SK-MEL-5 (cell line): ENCODE data around the gene LIPH. TPM values are rescaled to one million over a fixed set of nuclear protein-coding genes. Genes with fewer than 3 reads are reported as not detected.
A peak's percentile ranks its signal among the peaks of the same experiment; 100 is the strongest.

Experiments
- DNase-seq: peaks from one replicate; pipeline ENCODE4 v3.0.0-alpha.2; 2016; ENCODE audit warnings: low read depth, low spot score
- in situ Hi-C: cut with HindIII; loops from 2 replicates; pipeline ENCODE4 v1.10.0; 2016; ENCODE audit warnings: low sequenced_read_pairs, high pct_unique_total_duplicates, low pct_unique_long_range_greater_than_20kb
- total RNA-seq: library from RNA; depleted of rRNA; stranded (reverse); fragments of >200 nt; shearing (Covaris generic); gene quantifications from 2 replicates; pipeline ENCODE4 v1.2.3, GENCODE V29; 2014; rRNA removed

LIPH gene
- total RNA-seq, 1 experiment from 2014 or later, result not detected

DNA sequence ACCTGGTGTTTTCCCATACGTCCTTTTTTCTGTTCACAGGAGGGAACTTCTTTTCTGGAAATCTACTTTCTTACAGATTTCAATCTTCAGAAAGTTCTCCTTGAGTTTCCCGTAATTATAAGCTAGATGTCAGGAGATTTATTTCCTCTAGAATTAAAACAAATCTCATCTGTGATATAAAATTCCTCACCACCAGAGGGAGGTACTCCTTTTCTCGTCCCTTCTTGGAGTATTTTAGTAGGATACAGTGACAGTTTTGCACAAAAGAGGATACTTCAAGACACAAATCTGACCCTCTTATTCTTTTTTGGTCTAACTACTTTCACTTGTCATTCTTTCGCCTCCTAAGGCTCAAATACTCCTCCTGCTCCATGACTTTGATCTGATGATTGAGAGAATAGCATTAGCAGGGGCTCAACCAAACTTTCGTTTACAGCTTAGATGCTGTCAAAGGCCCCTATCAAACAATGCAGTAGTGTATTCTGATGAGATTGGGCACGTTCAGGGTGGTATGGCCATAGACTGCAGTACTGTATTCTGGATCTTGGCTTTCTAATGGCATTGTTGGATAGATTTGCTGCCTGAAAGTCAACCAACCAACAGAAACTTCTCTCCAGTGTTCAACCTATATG is 91.6 kb downstream of the LIPH start:
- in situ Hi-C loops, result no loop called here
- DNase-seq, result peak; percentile 64

DNA sequence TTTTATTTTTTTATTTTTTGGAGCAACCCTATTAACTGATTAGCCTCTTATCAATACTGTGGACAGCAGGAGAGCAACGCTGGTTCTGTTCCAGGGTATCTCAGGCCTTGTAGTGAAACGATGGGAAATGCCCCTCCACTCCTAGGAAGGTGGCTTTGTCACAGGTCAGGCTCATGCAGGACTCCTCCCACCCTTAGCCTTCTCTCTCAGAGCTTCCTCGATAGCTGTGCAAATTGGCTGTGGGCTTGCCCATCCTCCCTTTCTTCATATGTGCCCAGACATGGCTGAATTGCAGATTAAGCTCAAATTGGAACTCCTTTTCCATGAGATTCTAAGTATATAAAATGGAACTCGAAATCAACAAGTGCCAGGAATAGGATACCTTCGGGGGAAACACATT is 92.1 kb downstream of the LIPH start:
- DNase-seq, result no peak
- in situ Hi-C loops, result no loop called here

DNA sequence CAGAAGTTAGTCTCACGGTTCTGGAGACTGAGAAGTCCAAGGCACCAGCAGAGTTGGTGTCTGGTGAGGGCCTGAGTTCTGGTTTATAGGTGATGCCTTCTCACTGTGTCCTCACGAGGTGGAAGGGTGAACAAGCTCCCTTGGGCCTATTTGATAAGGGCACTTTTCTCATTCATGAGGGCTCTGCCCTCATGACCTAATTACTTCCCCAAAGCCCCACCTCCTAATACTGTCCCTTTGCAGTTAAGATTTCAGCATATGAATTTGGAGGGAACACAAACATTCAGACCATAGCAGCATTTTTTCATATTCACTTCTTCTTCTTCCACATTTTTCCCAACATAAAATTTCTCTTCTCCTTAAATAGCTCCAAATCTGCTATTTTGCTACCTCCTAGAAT is 95.0 kb downstream of the LIPH start:
- in situ Hi-C loops, result no loop called here
- DNase-seq, result no peak

Other genes starting within 250 kb of the LIPH start
- gene MAP3K13, start 189.5 kb downstream of the LIPH start, total RNA-seq, result 26.2 and 33.7 TPM in 2 replicates
- gene TMEM41A, start 53.6 kb downstream of the LIPH start, total RNA-seq, result 9.2 and 10.8 TPM in 2 replicates
- gene SENP2, start 33.7 kb upstream of the LIPH start, total RNA-seq, result 36.2 and 37.5 TPM in 2 replicates